SK-N-SH treated with all-trans-retinoic acid at 6 μM for 48 hours (cell line): ENCODE data around the gene PLB1.

Experiments
- ATAC-seq: fragments of 200-7000 bp; cut with Tn5 transposase; 3 replicates; pipeline ENCODE4 v1.9.1; 2020; ENCODE audit warnings: mild to moderate bottlenecking, moderate library complexity
- ARNTL ChIP-seq: fragments of 450-650 bp; formaldehyde crosslinking; IDR thresholded peaks from 2 replicates; pipeline ENCODE4 v1.5.0; 2020; ENCODE audit warnings: low read depth, mild to moderate bottlenecking, moderate library complexity, borderline replicate concordance
- CSDC2 ChIP-seq: fragments of 250-450 bp; sonication (Bioruptor Pico); IDR thresholded peaks from 2 replicates; pipeline ENCODE4 v1.5.0; 2020; ENCODE audit warnings: mild to moderate bottlenecking, moderate library complexity
- ESRRG ChIP-seq: fragments of 250-450 bp; sonication (Bioruptor Pico); IDR thresholded peaks from 2 replicates; pipeline ENCODE4 v1.6.1; 2021; ENCODE audit warnings: mild to moderate bottlenecking
- GLIS3 ChIP-seq: fragments of 250-450 bp; sonication (Bioruptor Pico); IDR thresholded peaks from 2 replicates; pipeline ENCODE4 v1.5.0; 2020; ENCODE audit warnings: mild to moderate bottlenecking, moderate library complexity
- ISL1 ChIP-seq: fragments of 250-450 bp; sonication (Bioruptor Pico); IDR thresholded peaks from 2 replicates; pipeline ENCODE4 v2.1.2; 2022; ENCODE audit warnings: mild to moderate bottlenecking, moderate library complexity
- OSR1 ChIP-seq: fragments of 250-450 bp; sonication (Bioruptor Pico); IDR thresholded peaks from 2 replicates; pipeline ENCODE4 v1.8.0; 2022; ENCODE audit warnings: moderate library complexity, mild to moderate bottlenecking, inconsistent platforms
- PPARA ChIP-seq: fragments of 250-450 bp; sonication (Bioruptor Pico); IDR thresholded peaks from 2 replicates; pipeline ENCODE4 v1.5.0; 2020; ENCODE audit warnings: mild to moderate bottlenecking, borderline replicate concordance
- RARB ChIP-seq: fragments of 250-450 bp; sonication (Bioruptor Pico); IDR thresholded peaks from 2 replicates; pipeline ENCODE4 v1.8.0; 2021; ENCODE audit warnings: mild to moderate bottlenecking, moderate library complexity
- SNAI2 ChIP-seq: fragments of 250-450 bp; sonication (Bioruptor Pico); IDR thresholded peaks from 2 replicates; pipeline ENCODE4 v1.5.0; 2020; ENCODE audit warnings: mild to moderate bottlenecking, moderate library complexity
- TOX ChIP-seq: fragments of 250-450 bp; sonication (Bioruptor Pico); IDR thresholded peaks from 2 replicates; pipeline ENCODE4 v1.8.0; 2021; ENCODE audit warnings: mild to moderate bottlenecking, moderate library complexity, borderline replicate concordance
- ZC3H10 ChIP-seq: fragments of 250-450 bp; sonication (Bioruptor Pico); IDR thresholded peaks from 2 replicates; pipeline ENCODE4 v1.5.1; 2021; ENCODE audit warnings: mild to moderate bottlenecking, moderate library complexity
- ZFP3 ChIP-seq: fragments of 250-450 bp; sonication (Bioruptor Pico); IDR thresholded peaks from 2 replicates; pipeline ENCODE4 v1.5.0; 2020; ENCODE audit warnings: mild to moderate bottlenecking, moderate library complexity
- ZFP30 ChIP-seq: fragments of 450-650 bp; formaldehyde crosslinking; IDR thresholded peaks from 2 replicates; pipeline ENCODE4 v1.5.0; 2022; ENCODE audit warnings: mild to moderate bottlenecking, moderate library complexity
- ZNF565 ChIP-seq: fragments of 450-650 bp; formaldehyde crosslinking; conservative IDR thresholded peaks from 2 replicates; pipeline ENCODE4 v1.5.0; 2020; ENCODE audit warnings: low read depth, mild to moderate bottlenecking, moderate library complexity
- ZNF70 ChIP-seq: fragments of 450-650 bp; formaldehyde crosslinking; IDR thresholded peaks from 2 replicates; pipeline ENCODE4 v1.5.0; 2020; ENCODE audit warnings: mild to moderate bottlenecking, moderate library complexity
- ZNF8 ChIP-seq: fragments of 450-650 bp; formaldehyde crosslinking; IDR thresholded peaks from 2 replicates; pipeline ENCODE4 v1.5.0; 2020; ENCODE audit warnings: mild to moderate bottlenecking, moderate library complexity
- TF ChIP-seq, protein P1 (sequence below): fragments of 250-450 bp; sonication (Bioruptor Pico); IDR thresholded peaks from 2 replicates; pipeline ENCODE4 v1.5.1; 2020; ENCODE audit warnings: low read depth, mild to moderate bottlenecking, moderate library complexity
- TF ChIP-seq, protein P2 (sequence below): fragments of 250-450 bp; sonication (Bioruptor Pico); IDR thresholded peaks from 2 replicates; pipeline ENCODE4 v1.8.0; 2020; ENCODE audit warnings: mild to moderate bottlenecking, moderate library complexity, borderline replicate concordance
- TF ChIP-seq, protein P3 (sequence below): fragments of 250-450 bp; sonication (Bioruptor Pico); IDR thresholded peaks from 2 replicates; pipeline ENCODE4 v1.5.1; 2021; ENCODE audit warnings: mild to moderate bottlenecking, moderate library complexity
- TF ChIP-seq, protein P4 (sequence below): fragments of 250-450 bp; sonication (Bioruptor Pico); IDR thresholded peaks from 2 replicates; pipeline ENCODE4 v1.5.0; 2020; ENCODE audit warnings: mild to moderate bottlenecking, moderate library complexity
- TF ChIP-seq, protein P5 (sequence below): fragments of 250-450 bp; sonication (Bioruptor Pico); IDR thresholded peaks from 2 replicates; pipeline ENCODE4 v1.8.0; 2021; ENCODE audit warnings: low read depth, mild to moderate bottlenecking, moderate library complexity, borderline replicate concordance

PLB1 gene

DNA sequence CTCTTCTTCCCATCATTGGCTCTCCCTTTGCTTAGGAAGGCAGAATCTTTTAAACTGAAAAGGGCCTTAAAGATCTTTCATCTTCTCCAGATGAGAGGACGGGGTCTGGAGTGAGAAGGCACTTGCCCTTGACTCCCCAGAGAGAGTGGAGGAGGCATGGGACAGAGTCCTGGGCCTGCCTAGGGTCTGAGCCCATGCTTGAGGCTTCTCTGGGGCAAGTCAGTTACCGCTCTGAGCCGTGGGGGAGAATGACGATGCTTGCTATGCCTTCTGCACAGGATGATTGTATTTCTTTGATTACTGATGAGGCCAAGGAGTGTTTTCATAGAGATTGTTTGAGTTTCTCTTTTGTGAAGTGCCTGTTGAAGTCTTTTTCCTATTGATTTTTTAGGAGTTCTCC, 921 bp downstream of the PLB1 start:
- no peak for TF ChIP-seq OSR1 (CRISPR knock-in tag)
- TF ChIP-seq, protein P1, sequence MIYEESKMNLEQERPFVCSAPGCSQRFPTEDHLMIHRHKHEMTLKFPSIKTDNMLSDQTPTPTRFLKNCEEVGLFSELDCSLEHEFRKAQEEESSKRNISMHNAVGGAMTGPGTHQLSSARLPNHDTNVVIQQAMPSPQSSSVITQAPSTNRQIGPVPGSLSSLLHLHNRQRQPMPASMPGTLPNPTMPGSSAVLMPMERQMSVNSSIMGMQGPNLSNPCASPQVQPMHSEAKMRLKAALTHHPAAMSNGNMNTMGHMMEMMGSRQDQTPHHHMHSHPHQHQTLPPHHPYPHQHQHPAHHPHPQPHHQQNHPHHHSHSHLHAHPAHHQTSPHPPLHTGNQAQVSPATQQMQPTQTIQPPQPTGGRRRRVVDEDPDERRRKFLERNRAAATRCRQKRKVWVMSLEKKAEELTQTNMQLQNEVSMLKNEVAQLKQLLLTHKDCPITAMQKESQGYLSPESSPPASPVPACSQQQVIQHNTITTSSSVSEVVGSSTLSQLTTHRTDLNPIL (CRISPR knock-in tag): no peak
- no peak for TF ChIP-seq ESRRG
- no peak for TF ChIP-seq CSDC2 (CRISPR knock-in tag)
- no peak for TF ChIP-seq ZFP3 (CRISPR knock-in tag)
- TF ChIP-seq ISL1 (CRISPR knock-in tag): no peak
- TF ChIP-seq RARB: no peak
- TF ChIP-seq, protein P2, sequence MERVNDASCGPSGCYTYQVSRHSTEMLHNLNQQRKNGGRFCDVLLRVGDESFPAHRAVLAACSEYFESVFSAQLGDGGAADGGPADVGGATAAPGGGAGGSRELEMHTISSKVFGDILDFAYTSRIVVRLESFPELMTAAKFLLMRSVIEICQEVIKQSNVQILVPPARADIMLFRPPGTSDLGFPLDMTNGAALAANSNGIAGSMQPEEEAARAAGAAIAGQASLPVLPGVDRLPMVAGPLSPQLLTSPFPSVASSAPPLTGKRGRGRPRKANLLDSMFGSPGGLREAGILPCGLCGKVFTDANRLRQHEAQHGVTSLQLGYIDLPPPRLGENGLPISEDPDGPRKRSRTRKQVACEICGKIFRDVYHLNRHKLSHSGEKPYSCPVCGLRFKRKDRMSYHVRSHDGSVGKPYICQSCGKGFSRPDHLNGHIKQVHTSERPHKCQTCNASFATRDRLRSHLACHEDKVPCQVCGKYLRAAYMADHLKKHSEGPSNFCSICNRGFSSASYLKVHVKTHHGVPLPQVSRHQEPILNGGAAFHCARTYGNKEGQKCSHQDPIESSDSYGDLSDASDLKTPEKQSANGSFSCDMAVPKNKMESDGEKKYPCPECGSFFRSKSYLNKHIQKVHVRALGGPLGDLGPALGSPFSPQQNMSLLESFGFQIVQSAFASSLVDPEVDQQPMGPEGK (CRISPR knock-in tag): no peak
- no peak for TF ChIP-seq ARNTL
- no peak for TF ChIP-seq ZC3H10 (CRISPR knock-in tag)
- TF ChIP-seq ZNF565 (CRISPR knock-in tag): no peak
- no peak for TF ChIP-seq ZNF8 (CRISPR knock-in tag)
- TF ChIP-seq PPARA (CRISPR knock-in tag): no peak
- no peak for TF ChIP-seq ZNF70
- TF ChIP-seq, protein P3, sequence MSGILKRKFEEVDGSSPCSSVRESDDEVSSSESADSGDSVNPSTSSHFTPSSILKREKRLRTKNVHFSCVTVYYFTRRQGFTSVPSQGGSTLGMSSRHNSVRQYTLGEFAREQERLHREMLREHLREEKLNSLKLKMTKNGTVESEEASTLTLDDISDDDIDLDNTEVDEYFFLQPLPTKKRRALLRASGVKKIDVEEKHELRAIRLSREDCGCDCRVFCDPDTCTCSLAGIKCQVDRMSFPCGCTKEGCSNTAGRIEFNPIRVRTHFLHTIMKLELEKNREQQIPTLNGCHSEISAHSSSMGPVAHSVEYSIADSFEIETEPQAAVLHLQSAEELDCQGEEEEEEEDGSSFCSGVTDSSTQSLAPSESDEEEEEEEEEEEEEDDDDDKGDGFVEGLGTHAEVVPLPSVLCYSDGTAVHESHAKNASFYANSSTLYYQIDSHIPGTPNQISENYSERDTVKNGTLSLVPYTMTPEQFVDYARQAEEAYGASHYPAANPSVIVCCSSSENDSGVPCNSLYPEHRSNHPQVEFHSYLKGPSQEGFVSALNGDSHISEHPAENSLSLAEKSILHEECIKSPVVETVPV (CRISPR knock-in tag): no peak
- ATAC-seq: no peak

DNA sequence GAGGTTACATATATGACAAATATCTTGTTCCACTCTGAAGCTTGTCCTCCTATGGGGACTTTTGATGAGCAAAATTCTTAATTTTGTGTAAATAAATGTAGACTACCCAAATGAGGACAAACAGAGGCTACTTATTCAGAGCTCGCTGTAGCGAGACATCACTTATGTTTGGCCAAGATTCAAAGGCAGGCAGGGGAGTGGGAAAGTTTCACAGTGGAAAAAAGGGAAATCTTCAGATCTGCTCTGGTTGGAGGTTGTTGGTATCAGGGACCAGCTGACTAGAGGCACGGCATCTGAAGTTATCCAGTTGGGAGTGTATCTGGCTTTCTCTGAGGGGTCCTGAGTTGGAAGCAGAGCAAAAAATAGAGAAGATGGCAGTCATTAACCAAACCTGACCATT, 1.3 kb downstream of the PLB1 start:
- TF ChIP-seq RARB (no peak), ZFP3 (CRISPR knock-in tag) (no peak), ZC3H10 (CRISPR knock-in tag) (no peak), ISL1 (CRISPR knock-in tag) (no peak), ARNTL (no peak), ZFP30 (CRISPR knock-in tag) (no peak), GLIS3 (CRISPR knock-in tag) (no peak), SNAI2 (CRISPR knock-in tag) (no peak), ZNF8 (CRISPR knock-in tag) (no peak), OSR1 (CRISPR knock-in tag) (no peak), CSDC2 (CRISPR knock-in tag) (no peak)
- TF ChIP-seq, protein P4, sequence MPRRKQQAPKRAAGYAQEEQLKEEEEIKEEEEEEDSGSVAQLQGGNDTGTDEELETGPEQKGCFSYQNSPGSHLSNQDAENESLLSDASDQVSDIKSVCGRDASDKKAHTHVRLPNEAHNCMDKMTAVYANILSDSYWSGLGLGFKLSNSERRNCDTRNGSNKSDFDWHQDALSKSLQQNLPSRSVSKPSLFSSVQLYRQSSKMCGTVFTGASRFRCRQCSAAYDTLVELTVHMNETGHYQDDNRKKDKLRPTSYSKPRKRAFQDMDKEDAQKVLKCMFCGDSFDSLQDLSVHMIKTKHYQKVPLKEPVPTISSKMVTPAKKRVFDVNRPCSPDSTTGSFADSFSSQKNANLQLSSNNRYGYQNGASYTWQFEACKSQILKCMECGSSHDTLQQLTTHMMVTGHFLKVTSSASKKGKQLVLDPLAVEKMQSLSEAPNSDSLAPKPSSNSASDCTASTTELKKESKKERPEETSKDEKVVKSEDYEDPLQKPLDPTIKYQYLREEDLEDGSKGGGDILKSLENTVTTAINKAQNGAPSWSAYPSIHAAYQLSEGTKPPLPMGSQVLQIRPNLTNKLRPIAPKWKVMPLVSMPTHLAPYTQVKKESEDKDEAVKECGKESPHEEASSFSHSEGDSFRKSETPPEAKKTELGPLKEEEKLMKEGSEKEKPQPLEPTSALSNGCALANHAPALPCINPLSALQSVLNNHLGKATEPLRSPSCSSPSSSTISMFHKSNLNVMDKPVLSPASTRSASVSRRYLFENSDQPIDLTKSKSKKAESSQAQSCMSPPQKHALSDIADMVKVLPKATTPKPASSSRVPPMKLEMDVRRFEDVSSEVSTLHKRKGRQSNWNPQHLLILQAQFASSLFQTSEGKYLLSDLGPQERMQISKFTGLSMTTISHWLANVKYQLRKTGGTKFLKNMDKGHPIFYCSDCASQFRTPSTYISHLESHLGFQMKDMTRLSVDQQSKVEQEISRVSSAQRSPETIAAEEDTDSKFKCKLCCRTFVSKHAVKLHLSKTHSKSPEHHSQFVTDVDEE (CRISPR knock-in tag): no peak
- no peak for ATAC-seq

DNA sequence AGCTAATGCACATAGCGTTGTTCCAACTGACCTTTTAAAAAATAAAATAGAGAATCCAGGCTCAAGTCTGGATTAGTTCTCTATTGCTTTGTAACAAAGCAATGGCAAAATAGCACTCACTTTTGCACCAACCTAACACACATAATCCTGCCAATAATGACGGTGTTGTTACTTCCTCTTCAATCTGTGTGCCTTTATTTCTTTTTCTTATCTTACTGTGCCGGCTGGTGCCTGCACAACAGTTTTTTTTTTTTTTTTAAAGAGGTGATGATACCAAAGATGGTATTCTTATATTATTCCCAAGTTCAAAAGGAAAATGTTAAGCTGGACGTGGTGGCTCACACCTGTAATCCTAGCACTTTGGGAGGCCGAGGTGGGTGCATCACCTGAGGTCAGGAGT, 3.4 kb downstream of the PLB1 start:
- no peak for TF ChIP-seq PPARA (CRISPR knock-in tag)
- TF ChIP-seq ISL1 (CRISPR knock-in tag): no peak
- TF ChIP-seq, protein P5, sequence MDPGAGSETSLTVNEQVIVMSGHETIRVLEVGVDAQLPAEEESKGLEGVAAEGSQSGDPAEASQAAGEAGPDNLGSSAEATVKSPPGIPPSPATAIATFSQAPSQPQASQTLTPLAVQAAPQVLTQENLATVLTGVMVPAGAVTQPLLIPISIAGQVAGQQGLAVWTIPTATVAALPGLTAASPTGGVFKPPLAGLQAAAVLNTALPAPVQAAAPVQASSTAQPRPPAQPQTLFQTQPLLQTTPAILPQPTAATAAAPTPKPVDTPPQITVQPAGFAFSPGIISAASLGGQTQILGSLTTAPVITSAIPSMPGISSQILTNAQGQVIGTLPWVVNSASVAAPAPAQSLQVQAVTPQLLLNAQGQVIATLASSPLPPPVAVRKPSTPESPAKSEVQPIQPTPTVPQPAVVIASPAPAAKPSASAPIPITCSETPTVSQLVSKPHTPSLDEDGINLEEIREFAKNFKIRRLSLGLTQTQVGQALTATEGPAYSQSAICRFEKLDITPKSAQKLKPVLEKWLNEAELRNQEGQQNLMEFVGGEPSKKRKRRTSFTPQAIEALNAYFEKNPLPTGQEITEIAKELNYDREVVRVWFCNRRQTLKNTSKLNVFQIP (CRISPR knock-in tag): no peak
- no peak for TF ChIP-seq ZNF8 (CRISPR knock-in tag)
- no peak for TF ChIP-seq RARB
- TF ChIP-seq ZC3H10 (CRISPR knock-in tag): no peak
- no peak for ATAC-seq

DNA sequence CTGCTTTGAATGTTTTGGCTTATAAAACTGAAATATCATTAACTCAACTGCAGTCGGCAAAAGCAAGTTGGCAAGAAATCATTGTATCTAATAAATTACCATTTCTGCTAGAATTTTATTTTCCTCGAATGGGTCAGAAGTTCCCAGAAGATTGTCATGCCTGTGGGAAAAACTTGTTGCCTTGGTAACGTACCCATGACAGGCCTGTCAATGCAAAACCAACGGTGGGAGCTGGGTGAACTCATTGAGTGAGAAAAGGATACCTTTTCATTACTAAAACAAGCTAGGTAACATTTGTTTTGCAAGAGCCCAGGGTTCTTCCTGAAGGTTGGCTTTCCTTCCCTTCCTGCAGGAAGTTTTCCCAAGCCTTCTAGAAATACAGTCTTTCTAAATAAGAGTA, 9.5 kb downstream of the PLB1 start:
- ATAC-seq: no peak
- TF ChIP-seq ISL1 (CRISPR knock-in tag) (no peak), ESRRG (no peak), GLIS3 (CRISPR knock-in tag) (no peak), ZNF70 (no peak), PPARA (CRISPR knock-in tag) (no peak), TOX (no peak), CSDC2 (CRISPR knock-in tag) (no peak), ZNF565 (CRISPR knock-in tag) (no peak), ZFP3 (CRISPR knock-in tag) (no peak), ARNTL (no peak)
- TF ChIP-seq, protein P5 (CRISPR knock-in tag): no peak
- TF ChIP-seq, protein P2 (CRISPR knock-in tag): no peak
